GM12872 (cell line): ENCODE results near the gene POLE4.

ENCODE experiments used
- TF ChIP-seq, protein P1 (sequence below): IDR thresholded peaks from 3 replicates; pipeline ENCODE4 v1.5.1; 2011; ENCODE audit warnings: low read depth, mild to moderate bottlenecking, low read length, moderate library complexity; ENCODE audit not compliant: insufficient read depth

POLE4 gene

DNA sequence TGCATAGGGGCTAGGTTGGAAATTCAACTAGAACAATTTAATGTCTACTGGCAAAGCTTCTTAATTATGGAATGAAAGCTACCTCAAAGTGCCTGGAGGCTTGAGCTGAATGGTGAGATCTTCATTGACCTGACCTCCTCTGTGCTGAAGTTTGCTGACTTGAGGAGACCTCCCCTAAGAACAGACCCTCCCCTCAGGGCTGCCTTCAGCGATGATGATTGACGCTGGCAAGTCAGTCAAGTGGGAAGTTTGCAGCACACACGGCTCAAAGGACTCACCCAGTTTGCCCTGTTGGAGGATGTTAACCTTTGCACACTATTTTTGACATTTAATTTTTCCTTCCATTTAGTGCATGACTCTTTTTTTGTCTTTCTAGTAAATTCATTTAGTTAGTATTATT is 17.2 kb upstream of the POLE4 start:
- TF ChIP-seq, protein P1, sequence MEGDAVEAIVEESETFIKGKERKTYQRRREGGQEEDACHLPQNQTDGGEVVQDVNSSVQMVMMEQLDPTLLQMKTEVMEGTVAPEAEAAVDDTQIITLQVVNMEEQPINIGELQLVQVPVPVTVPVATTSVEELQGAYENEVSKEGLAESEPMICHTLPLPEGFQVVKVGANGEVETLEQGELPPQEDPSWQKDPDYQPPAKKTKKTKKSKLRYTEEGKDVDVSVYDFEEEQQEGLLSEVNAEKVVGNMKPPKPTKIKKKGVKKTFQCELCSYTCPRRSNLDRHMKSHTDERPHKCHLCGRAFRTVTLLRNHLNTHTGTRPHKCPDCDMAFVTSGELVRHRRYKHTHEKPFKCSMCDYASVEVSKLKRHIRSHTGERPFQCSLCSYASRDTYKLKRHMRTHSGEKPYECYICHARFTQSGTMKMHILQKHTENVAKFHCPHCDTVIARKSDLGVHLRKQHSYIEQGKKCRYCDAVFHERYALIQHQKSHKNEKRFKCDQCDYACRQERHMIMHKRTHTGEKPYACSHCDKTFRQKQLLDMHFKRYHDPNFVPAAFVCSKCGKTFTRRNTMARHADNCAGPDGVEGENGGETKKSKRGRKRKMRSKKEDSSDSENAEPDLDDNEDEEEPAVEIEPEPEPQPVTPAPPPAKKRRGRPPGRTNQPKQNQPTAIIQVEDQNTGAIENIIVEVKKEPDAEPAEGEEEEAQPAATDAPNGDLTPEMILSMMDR: no peak

DNA sequence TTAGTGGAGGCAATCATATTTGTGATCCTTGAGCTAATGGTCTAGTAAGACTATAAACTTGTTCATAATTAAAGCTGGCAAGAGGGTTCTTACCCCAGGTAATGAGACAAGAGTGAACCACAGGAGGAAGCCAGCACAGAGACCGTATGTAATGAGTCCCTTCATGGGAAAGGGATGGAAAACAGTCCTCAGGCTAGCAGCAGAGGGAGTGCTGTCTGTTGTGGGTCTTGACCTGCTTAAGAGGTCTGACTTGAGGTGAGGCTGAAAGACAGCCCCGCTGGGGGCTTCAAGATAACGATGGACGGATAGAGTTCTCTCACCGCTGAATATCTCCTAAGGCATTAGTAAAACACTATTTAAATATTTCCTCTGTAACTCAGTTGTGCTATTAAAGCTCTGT is 16.2 kb upstream of the POLE4 start:
- TF ChIP-seq, protein P1: no peak

DNA sequence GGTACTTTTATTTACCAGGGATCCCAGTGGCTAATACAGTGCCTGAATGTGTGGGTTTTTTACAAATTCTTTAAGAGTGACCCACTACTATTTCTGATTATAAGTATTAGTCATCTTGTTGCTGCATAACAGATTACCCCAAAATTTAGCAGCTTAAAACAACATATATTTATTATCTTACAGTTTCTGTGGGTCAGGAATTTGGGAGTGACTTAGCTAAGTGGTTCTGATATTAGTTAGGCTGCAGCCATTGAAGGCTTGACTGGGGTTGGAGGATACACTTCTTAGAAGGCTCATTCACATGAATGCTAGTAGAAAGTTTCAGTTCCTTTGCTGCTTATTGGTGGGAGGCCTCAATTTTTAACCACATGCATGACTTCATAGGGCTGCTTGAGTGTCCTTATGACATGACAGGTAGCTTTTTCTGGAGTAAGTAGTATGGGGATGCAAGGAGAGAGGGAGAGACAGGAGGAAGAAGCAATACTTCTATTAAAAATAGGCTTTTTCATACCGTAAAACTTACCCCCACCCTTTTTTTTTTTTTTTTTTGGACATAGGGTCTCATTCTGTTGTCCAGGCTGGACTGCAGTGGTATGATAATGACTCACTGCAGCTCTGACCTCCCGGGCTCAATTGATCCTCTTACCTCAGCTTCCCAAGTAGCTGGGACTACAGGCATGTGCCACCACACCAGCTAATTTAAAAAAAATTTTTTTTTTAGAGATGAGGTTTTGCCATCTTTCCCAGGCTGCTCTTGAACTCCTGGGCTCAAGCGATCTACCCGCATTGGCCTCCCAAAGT is 13.3 kb upstream of the POLE4 start:
- TF ChIP-seq, protein P1: no peak

DNA sequence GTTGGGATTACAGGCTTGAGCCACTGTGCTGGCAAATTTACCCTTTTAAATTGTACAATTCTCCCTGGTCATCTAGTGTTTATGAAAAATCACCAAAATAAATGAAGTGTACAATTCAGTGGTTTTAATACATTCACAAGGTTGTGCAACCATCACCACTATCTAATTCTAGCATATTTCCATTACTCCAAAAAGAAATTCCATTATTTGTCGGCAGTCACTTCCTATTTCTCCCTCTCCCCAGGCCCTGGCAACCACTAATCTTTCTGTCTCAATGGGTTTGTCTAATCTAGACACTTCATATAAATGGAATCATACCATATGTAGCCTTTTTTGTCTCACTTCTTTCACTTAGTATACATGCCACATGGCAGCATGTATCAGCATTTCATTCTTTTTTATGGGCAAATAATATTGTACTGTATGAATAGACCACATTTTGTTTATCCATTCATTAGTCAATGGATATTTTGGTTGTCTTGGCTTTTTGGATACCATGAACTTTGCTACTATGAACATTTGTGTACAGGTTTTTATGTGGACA is 12.6 kb upstream of the POLE4 start:
- TF ChIP-seq, protein P1: no peak

DNA sequence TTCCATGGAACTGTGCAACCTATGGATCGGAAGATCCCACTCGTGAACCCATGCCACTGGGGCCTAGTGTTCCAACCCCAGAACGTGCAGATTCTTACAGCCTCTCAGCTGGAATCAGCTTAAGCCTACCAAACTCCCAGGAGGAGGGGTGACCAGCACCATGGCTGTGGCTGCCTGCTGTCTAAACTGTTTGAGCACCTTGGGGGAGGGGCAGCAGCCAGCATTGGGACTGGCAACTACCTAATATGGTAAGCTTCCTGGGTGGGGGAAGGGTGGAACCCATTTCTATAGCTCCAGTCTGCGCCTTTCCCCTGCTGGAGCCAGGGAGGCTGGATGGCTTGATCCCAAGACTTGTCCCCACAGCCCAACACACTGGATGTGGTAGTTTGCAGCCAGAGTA is 10.7 kb upstream of the POLE4 start:
- TF ChIP-seq, protein P1: no peak

DNA sequence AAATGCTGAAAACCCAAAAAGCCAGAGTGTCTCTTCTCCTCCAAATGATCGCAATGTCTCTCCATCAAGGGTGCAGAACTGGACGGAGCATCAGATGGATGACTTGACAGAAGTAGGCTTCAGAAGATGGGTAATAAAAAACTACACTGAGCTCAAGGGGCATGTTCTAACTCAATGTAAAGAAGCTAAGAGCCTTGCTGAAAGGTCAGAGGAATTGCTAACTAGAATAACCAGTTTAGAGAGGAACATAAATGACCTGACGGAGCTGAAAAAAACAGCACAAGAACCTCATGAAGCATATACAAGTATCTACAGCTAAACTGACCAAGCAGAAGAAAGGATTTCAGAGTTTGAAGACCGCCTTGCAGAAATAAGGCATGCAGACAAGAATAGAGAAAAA is 9.7 kb upstream of the POLE4 start:
- TF ChIP-seq, protein P1: no peak

DNA sequence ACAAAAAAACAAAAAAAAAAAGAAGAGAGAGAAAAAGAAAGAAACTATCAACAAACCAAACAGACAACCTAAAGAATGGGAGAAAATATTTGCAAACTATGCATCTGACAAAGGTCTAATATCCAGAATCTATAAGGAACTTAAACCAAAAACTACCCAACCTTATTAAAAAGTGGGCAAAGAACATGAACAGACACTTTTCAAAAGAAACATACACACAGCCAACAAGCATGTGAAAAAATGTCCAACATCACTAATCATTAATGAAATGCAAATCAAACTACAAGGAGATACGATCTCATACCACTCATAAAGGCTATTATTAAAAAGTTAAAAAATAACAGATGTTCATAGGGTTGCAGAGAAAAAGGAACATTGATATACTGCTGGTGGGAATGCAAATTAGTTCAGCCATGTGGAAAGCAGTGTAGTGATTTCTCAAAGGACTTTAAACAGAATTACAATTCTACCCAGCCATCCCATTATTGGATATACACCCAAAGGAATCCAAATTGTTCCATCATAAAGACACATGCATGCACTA is 7.2 kb upstream of the POLE4 start:
- TF ChIP-seq, protein P1: no peak
